Dermis microvascular lymphatic vessel endothelial cell (primary cell): ENCODE measurements around the gene WSCD1. TPM values are rescaled to one million over a fixed set of nuclear protein-coding genes. Genes with fewer than 3 reads are reported as not detected.

ENCODE experiments used
- DNase-seq, 2 donors: peaks; one replicate each; pipeline versions ENCODE4 v3.0.0 to v3.0.0-alpha.2; 2010; ENCODE audit warnings: low read depth in 2 of 2
- total RNA-seq: library from RNA; depleted of rRNA; stranded (reverse); fragments of >200 nt; gene quantifications from 2 replicates; pipeline ENCODE4 v1.2.1, GENCODE V29; 2014

The WSCD1 gene
- total RNA-seq, 1 donor from 2014 or later, result 11.8 TPM

- no peak for DNase-seq
These were observed 10.8 kb upstream of the WSCD1 start for GRCh38 chr17:6059406-6059805.

DNA sequence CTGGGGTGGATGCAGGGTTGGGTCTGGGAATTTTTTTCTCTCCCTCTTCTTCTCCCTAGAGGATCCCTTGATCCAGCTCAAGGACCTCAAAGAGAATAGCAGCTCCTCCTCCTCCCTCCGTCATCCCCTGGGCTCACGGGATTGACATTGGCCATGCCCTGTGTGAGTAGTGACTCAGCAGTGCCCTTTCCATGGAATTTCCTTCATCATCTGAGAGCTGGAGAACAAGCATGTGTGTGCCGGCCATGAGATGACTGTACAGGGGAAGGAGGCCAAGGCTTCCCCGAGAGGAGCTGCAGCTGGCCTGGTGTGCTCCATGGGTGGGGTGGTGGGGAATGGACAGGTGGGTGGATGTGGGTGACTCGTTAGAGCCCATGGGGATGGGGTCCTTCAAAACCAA is 8.9 kb upstream of the WSCD1 start:
- peak in 1 of 2 donors; percentile 9 for DNase-seq

DNA sequence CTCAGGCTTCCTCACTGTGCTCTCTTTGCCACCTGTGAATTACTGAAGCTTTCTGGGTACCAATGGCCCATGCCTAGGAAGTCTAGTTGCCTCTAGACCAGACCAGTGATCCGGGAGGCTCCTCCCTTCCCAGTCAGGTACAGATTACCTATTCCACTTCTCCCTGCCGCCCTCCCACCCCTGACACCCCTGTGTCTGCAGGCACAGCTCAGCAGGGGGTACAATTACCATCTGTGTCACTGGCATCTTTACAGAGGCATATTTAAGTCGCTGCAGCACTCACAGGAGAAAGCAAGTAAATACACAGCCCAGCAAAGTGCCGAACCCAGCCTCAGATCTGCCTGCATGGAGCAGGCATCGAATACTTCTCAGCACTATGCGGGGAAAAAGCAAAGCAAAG is 5.3 kb upstream of the WSCD1 start:
- no peak for DNase-seq

DNA sequence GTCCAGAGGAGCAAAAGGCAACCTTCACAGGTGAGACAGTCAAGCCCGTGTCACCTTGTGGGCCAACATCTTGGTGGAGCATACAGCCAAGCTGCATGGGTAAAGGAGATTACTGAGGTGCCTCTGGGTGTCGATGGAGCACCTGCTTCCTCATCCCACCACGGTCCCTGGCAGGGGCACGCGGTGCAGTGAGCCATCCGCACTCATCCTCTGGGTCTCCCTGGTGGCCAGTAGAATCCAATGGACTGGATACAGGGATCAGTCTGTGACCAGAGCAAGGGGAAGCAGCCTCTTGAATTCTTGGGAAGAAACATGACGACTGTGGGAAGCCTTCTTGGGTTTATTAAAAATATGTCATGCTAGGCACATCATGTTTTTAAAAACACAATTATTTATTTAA is 4.8 kb upstream of the WSCD1 start:
- DNase-seq, result no peak

DNA sequence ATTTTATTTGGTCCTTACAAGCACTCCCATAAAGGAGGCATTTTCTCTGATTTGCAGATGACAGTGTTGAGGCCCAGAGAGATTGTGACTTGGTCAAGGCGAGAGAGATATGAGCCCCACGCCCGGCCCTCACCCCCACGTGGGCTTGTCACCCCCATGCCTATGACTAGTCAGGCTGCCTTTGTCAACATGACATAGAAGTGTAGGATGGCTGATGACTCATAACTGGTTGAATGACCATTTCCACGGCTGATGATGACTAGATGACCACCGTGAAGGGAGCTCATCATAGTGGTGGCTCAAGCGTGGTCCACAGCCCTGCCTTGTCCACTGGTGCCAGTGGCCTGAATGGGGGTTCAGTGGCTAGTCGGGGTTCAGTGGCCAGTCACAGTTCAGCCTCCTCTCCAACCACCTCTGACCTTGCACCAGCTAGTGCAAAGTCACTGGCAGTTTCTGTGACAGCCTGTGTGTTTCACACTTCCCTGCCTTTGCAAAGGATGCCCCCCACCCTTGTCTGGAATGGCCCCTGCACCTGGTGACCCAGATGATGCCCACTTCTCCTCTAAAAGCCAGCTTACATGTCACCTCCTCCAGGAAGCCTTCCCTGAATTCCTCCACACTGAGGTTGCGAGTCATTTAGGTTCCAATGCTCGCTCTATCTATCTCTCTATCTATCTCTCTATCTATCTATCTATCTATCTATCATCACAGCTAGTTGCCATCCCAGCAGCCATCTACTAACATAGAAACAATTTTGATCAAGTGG is 3.8 kb upstream of the WSCD1 start:
- DNase-seq, result no peak

- DNase-seq, result no peak
These were observed 3.1 kb upstream of the WSCD1 start for GRCh38 chr17:6067060-6067459.

DNA sequence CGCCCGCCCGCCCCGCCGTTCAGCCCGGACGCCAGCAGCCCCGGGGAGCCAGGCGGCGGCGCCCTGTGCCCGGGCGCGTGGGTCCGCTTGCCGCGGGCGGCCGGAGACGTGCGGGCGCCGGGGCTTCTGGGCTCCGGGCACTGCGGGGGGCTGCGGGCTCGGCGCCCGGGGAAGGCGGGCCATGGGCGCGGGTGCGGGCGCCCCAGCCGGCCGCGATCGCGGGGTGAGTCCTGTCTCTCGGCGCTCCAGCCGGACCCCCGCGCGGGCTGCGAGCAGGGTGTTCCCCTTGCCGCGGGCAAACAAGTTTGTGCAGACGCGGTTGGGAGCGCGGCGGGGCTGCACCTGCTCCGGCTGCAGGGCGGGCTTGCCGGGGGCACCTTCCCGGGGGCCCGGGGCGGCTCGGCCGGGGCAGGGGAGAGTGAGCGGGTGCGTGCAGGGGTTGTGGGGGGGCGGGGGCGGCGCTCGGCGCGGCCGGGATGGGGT is 292 bp downstream of the WSCD1 start:
- no peak for DNase-seq

- peak in 1 of 2 donors; percentile 11 for DNase-seq
These were observed 833 bp downstream of the WSCD1 start for GRCh38 chr17:6070913-6071511.

DNA sequence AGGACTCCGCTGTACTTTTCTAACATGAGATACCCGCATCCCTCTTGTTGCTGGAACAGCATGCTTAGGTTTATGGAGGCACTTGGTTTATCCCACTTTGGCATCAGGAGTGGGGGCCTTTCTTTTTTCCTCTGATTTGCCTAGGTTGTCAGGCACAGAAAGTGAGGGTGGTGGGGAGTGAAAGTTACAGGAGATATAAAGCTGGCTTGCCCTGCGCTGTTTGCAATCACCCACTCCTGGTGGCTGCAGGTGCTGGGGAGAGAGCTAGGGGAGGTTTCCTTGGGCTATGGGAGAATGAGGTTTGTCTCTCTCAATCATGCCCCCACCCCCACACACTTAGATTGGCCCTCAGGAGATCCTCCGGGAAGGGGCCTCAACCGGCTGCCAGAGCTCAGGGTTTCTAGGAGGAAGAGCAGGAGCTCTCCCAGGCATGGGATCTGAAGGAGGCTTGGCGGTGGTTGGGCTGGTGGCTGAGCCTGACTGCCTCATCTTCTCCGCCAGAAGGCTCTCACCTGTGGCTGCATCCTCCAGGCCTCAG is 1.4 kb downstream of the WSCD1 start:
- DNase-seq, result no peak

GRCh38 chr17:6072157-6072556 is 2.0 kb downstream of the WSCD1 start:
- no peak for DNase-seq

DNA sequence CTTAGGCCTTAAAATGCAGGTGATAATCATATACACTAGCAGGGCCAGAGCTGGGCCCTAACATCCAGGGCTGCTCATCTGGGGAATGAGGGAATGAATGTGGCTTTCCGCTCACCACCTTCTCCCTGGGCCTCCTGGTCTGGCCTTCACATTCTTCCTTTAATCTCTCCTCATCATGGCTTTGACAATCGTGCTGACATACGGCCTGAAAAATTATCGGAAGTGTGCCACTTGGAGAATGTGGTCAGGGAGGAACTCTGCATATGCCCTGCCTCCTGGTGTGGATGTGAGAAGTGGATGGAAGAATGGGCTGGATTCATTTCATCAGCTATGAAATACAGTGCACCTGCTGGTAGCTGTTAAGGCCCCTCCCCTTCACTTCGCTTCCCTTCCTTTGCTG is 2.4 kb downstream of the WSCD1 start:
- DNase-seq, result no peak

DNA sequence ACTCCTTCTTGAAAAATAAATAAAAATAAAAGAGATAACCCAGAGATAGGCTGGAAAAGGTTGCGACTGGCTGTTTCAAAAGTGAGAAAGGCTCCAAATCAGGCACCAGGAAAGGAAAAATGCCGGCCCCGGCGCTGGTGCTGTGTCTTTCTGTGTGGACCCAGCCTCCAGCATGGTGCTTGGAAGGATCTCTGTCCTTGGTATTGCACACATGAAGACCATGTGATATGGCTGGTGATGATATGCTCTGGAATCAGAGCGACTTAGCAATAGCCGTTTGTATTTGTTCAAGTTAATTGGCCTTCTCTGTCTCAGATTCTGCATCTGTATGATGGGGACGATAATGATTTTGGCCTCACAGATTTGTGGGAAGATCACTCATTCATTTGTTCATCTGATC is 3.4 kb downstream of the WSCD1 start:
- no peak for DNase-seq

DNA sequence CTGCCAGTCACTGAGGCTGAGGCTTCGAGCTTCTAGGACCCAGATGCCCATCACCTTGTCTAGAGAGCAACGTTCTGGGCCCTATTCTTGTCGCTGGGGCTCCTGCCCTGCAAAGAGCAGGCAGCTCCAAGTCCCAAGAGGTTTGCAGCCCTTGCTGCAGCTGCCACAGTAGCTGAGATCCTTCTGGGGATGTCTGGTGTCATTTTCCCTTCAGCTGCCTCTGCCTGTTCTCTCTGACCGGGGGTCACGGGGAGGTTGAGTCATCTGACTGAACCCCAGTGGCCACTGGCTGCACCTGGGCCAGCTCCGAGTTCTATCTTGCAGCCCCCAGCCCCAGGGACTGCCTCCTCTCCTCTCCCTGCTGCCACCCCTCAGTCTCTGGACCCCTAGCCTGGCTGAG is 4.9 kb downstream of the WSCD1 start:
- no peak for DNase-seq

- no peak for DNase-seq
These were observed 5.7 kb downstream of the WSCD1 start for GRCh38 chr17:6075845-6076244.

DNA sequence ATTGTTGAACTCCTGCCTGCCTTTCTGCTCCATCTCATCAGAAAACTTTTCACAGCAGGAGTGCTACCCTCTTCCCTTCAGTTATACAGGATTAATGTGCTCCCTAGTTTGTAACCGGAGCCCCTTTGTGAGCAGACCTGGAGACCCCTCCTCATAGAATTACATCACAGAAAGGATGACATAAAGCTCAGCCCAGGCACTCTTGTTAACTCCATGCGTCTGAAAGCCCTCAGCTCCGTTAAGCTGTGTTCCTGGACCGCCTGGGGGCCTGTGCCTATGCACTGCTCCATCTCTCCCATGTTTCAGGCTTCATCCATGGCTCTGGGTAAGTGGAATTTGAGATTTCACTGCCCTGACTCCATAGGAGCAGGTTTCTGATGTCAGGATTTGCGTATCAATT is 7.6 kb downstream of the WSCD1 start:
- no peak for DNase-seq

DNA sequence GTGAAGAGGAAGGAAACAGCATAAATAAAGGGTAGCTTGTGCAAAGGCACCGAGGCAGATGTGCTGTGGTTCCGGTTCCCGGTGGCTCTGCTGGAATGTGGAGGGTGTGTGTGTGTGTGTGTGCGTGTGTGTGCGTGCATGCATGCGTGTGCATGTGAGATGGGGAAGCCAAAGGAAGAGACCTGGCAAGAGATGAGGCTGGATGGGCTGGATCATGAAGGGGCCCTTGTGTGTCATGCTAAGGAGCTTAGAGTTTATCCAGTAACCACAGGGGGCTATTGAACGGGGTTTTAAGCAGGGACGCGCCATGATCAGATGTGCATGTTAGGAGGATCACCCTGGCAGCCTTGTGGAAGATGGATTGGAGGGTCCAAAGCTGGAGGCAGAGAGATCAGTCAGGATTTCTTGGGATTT is 8.3 kb downstream of the WSCD1 start:
- DNase-seq, result no peak

DNA sequence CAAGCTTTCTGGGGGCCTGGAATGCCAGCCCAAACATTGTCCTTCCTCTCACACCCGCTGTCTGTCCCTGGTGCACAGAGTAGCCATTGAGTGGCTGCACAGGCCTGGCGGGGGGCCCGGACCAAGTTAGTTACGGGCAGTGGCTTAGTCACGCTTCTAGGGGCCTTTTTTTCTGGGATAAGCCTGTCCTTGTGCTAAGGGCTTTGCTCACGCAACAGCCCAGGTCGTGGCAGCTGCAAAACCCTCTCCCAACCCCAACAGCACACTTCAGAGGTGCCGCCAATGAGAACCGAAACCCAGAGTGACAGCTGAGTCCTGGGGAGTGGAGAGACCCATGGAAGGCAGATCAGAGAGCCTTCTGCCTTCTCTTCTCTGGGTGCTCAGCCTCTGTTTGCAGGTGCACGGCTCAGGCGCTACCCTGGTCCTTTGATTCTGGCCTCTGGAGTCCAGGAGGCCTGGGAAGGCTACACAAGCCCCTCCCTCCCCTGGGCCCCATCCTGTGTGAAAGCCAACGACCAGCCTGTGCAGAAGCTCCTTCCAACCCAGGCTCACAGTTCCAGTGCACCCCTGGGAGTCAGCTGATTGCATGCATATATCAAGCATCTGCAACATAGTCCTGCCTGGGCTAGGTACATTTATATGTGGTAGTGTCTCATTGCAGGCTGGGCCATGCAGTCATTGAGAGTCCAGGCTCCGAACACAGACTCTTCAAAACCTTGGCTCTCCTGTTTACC is 9.1 kb downstream of the WSCD1 start:
- no peak for DNase-seq

DNA sequence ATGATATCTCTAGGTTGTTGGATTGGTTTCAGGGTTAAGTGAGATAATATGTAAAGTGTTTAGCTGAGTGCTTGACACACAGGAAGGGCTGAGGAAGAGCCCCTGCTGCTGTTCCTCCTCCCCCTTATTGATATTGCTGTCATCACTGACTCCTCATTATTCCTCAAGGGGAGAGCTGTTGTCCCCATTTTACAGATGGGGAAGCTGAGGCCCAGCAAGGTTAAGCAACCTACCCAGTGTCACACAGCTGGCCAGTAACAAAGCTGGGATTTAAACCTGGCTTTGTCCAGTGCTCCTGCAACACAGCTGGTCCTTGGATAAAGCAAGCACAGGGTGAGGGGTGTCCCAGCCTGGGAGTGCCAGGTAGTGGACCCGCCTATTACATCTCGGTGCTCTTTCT is 9.8 kb downstream of the WSCD1 start:
- DNase-seq, result no peak

DNA sequence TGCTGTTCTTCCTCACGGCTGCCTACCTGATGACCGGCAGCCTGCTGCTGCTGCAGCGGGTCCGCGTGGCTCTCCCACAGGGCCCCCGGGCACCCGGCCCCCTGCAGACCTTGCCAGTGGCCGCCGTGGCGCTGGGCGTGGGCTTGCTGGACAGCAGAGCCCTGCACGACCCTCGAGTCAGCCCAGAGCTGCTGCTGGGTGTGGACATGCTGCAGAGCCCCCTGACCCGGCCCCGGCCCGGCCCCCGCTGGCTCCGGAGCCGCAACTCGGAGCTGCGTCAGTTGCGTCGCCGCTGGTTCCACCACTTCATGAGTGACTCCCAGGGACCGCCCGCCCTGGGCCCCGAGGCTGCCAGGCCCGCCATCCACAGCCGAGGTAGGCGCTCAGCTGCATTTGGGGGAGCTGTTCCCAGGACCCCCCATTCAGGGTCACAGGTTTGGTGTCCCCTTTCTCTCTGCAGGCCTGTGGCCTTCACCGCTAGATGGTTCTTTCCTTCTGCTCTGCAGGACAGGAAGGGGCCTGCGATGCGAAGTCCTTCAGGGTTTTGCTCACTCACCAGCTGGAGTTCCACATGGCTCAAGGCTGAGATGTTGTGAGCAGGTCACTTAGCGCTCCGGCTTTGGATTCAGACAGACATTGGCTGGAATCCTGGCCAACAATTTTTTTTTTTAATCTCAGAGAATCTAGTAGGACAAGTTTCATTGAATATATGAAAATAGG is 10.7 kb downstream of the WSCD1 start:
- no peak for DNase-seq

DNA sequence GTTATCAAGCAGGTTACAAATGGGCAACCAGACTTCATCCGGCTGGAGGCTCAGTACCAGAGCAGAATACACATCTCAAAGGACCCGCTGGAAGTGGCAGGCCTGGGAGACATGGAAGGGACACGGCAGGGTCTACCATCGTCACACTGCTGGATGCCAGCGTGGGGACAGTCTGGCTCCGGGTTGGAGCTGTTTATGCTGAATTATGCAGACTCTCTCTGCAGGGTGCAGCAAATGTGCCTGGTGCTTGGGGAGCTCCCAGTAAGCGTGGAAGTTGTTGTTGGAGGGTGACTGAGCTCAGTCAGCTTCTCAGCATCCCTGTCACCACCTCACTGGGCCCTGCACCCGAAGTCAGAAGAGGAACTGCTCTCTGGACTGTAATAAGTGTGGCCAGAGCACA is 12.2 kb downstream of the WSCD1 start:
- no peak for DNase-seq

GRCh38 chr17:6084311-6085161 is 14.4 kb downstream of the WSCD1 start:
- no peak for DNase-seq
